Keratinocyte (primary cell): ENCODE data around the gene METRNL. TPM values are rescaled to one million over a fixed set of nuclear protein-coding genes. Genes with fewer than 3 reads are reported as not detected.

ENCODE experiments used
- DNase-seq: peaks from one replicate; pipeline ENCODE4 v3.0.0-alpha.2; 2011; ENCODE audit warnings: low read depth, missing footprints, low spot score
- FAIRE-seq: peaks from 2 replicates; lab custom pipeline; 2011; peaks lifted over from hg19 to GRCh38; lab: Jason Lieb, UNC
- H2AFZ ChIP-seq: 2 replicates; pipeline ENCODE4 v1.6.0; 2012; ENCODE audit warnings: low read length, control low read depth, inconsistent platforms; ENCODE audit not compliant: control insufficient read depth
- H3K27ac ChIP-seq: 2 replicates; pipeline ENCODE4 v1.5.1; 2011; ENCODE audit warnings: low read length; ENCODE audit not compliant: control insufficient read depth, insufficient read depth
- H3K27me3 ChIP-seq: 3 replicates; pipeline ENCODE4 v1.6.0; 2011; ENCODE audit warnings: low read length; ENCODE audit not compliant: control insufficient read depth, insufficient read depth; ENCODE audit errors: extremely low read depth
- H3K36me3 ChIP-seq, 2 experiments: 2 replicates in 1 of 2; 3 replicates in 1 of 2; pipeline ENCODE4 v1.5.1; 2011; ENCODE audit warnings: low read length in 2 of 2, mild to moderate bottlenecking in 1 of 2; ENCODE audit not compliant: control insufficient read depth in 2 of 2, insufficient read depth in 2 of 2; ENCODE audit errors: extremely low read depth in 1 of 2
- H3K4me1 ChIP-seq: 3 replicates; pipeline ENCODE4 v1.5.1; 2011; ENCODE audit warnings: low read length; ENCODE audit not compliant: control insufficient read depth, insufficient read depth; ENCODE audit errors: extremely low read depth
- H3K4me2 ChIP-seq: 3 replicates; pipeline ENCODE4 v1.6.0; 2011; ENCODE audit warnings: low read depth, low read length; ENCODE audit not compliant: control insufficient read depth, insufficient read depth; ENCODE audit errors: extremely low read depth
- H3K4me3 ChIP-seq, 3 experiments: fragments of 200-600 bp in 1 of 3; sonication (generic) in 1 of 3; 2 replicates in 2 of 3; 3 replicates in 1 of 3; pipeline ENCODE4 v1.5.1; 2011 to 2016; ENCODE audit warnings: low read length in 3 of 3, mild to moderate bottlenecking in 3 of 3, control low read depth in 2 of 3, inconsistent platforms in 1 of 3, low read depth in 1 of 3, mixed read lengths in 1 of 3, mixed run types in 1 of 3, moderate library complexity in 1 of 3; ENCODE audit not compliant: control insufficient read depth in 2 of 3, insufficient read depth in 2 of 3; ENCODE audit errors: extremely low read depth in 1 of 3
- H3K79me2 ChIP-seq: 2 replicates; pipeline ENCODE4 v1.6.0; 2012; ENCODE audit warnings: low read length; ENCODE audit not compliant: control insufficient read depth, insufficient read depth
- H3K9ac ChIP-seq: 3 replicates; pipeline ENCODE4 v1.6.0; 2011; ENCODE audit warnings: low read length; ENCODE audit not compliant: control insufficient read depth, insufficient read depth; ENCODE audit errors: extremely low read depth
- H3K9me1 ChIP-seq: 3 replicates; pipeline ENCODE4 v1.6.0; 2011; ENCODE audit warnings: low read length; ENCODE audit not compliant: control insufficient read depth, insufficient read depth; ENCODE audit errors: extremely low read depth
- H3K9me3 ChIP-seq: 2 replicates; pipeline ENCODE4 v1.5.1; 2012; ENCODE audit warnings: low read depth, low read length; ENCODE audit not compliant: control insufficient read depth
- H4K20me1 ChIP-seq: 3 replicates; pipeline ENCODE4 v1.6.0; 2011; ENCODE audit warnings: low read length; ENCODE audit not compliant: control insufficient read depth, insufficient read depth; ENCODE audit errors: extremely low read depth
- CTCF ChIP-seq, 3 experiments: IDR thresholded peaks in 1 of 3; conservative IDR thresholded peaks in 1 of 3; optimal IDR thresholded peaks in 1 of 3; 2 replicates in 2 of 3; 3 replicates in 1 of 3; pipeline versions ENCODE3 to v1.5.1; 2011; ENCODE audit warnings: low read length in 3 of 3, mild to moderate bottlenecking in 3 of 3, moderate library complexity in 2 of 3, control low read depth in 1 of 3, inconsistent platforms in 1 of 3; ENCODE audit not compliant: insufficient read depth in 2 of 3; ENCODE audit errors: extremely low read depth in 1 of 3
- EZH2 ChIP-seq: IDR thresholded peaks from one replicate; pipeline ENCODE4 v1.6.1; 2012; ENCODE audit warnings: inconsistent platforms, mild to moderate bottlenecking, low read length, moderate library complexity
- dilution Hi-C: fragments of 300-500 bp; cut with MboI; formaldehyde crosslinking; loops from one replicate; pipeline ENCODE4 v1.7.0; 2020; ENCODE audit warnings: low sequenced_read_pairs; ENCODE audit not compliant: extremely low pct_ligation_motif_present
- polyA plus RNA-seq, 5 experiments: library from polyadenylated mRNA; depleted of rRNA in 3 of 5; stranded (reverse) in 3 of 5; stranded (forward) in 1 of 5; unstranded in 1 of 5; fragments of >200 nt; gene quantifications; 1 replicate in 1 of 5; 2 replicates in 3 of 5; 3 replicates in 1 of 5; pipeline versions ENCODE4 v1.2.1 to v1.2.3, GENCODE V29; 2011 to 2012; ENCODE audit warnings: missing spikeins in 2 of 5, low read depth in 1 of 5, low replicate concordance in 1 of 5

Gene METRNL
- polyA plus RNA-seq, 1 donor (not counting 4 experiments of a cell fraction or from before 2014, with no cell fraction given) = 3.1 TPM

GRCh38 chr17:83093506-83093905 is 14.1 kb downstream of the METRNL start:
- Histone ChIP-seq H3K4me2 (no peak overlapping the region), H3K27me3 (peaks cover 38% of the 10 kb centered on the region), H3K9me1 (no peaks in the 10 kb centered on the region), H3K36me3 (no peaks in the 10 kb centered on the region), H3K4me3 (no peak overlapping the region), H3K4me1 (peaks cover 13% of the 10 kb centered on the region), H3K9me3 (no peaks in the 10 kb centered on the region), H4K20me1 (peaks cover 3% of the 10 kb centered on the region), H2AFZ (no peak overlapping the region), H3K9ac (no peak overlapping the region), H3K27ac (no peak overlapping the region), H3K79me2 (no peaks in the 10 kb centered on the region)
- dilution Hi-C loops = no loop called here
- TF ChIP-seq CTCF (optimal IDR thresholded peaks at IDR 0.05 in 1 of 3, IDR thresholded peaks at IDR 0.05 in 1 of 3, conservative IDR thresholded peaks at IDR 0.05 in 1 of 3; ENCODE audit: extremely low read depth in 1 of 3, insufficient read depth in 2 of 3, low read length in 3 of 3) (no peak), EZH2 (no peak)
- FAIRE-seq = no peak
- no peak for DNase-seq

GRCh38 chr17:83094291-83094690 is 14.9 kb downstream of the METRNL start:
- Histone ChIP-seq H4K20me1 (peaks cover 3% of the 10 kb centered on the region), H3K79me2 (no peaks in the 10 kb centered on the region), H3K9me1 (no peaks in the 10 kb centered on the region), H3K4me1 (peaks cover 13% of the 10 kb centered on the region), H3K36me3 (no peaks in the 10 kb centered on the region), H3K27me3 (peaks cover 39% of the 10 kb centered on the region), H3K4me3 (no peak overlapping the region), H2AFZ (no peak overlapping the region), H3K9ac (no peak overlapping the region), H3K9me3 (no peaks in the 10 kb centered on the region), H3K27ac (no peak overlapping the region), H3K4me2 (no peak overlapping the region)
- dilution Hi-C loops = no loop called here
- FAIRE-seq (no peak), DNase-seq (no peak)
- TF ChIP-seq CTCF (optimal IDR thresholded peaks at IDR 0.05 in 1 of 3, IDR thresholded peaks at IDR 0.05 in 1 of 3, conservative IDR thresholded peaks at IDR 0.05 in 1 of 3; ENCODE audit: extremely low read depth in 1 of 3, insufficient read depth in 2 of 3, low read length in 3 of 3) (no peak), EZH2 (no peak)
